WTC11 (cell line): ENCODE results near the gene FHIT.

Experiments
- CREM ChIP-seq: sonication (generic); formaldehyde crosslinking; IDR thresholded peaks from 2 replicates; pipeline ENCODE4 v1.8.1; 2022; ENCODE audit warnings: mild to moderate bottlenecking, missing genetic modification reagents, moderate library complexity
- EMX1 ChIP-seq: fragments of 250-450 bp; sonication (Bioruptor Pico); IDR thresholded peaks from 2 replicates; pipeline ENCODE4 v1.8.0; 2021; ENCODE audit warnings: mild to moderate bottlenecking
- FOXJ3 ChIP-seq: sonication (generic); formaldehyde crosslinking; IDR thresholded peaks from 2 replicates; pipeline ENCODE4 v1.9.0; 2021; ENCODE audit warnings: missing genetic modification reagents, mild to moderate bottlenecking, borderline replicate concordance
- HMGA2 ChIP-seq: fragments of 250-450 bp; sonication (Bioruptor Pico); IDR thresholded peaks from 2 replicates; pipeline ENCODE4 v1.4.0; 2021; ENCODE audit warnings: mild to moderate bottlenecking, moderate library complexity
- SP1 ChIP-seq: sonication (generic); formaldehyde crosslinking; conservative IDR thresholded peaks from 2 replicates; pipeline ENCODE4 v1.8.1; 2022; ENCODE audit warnings: missing genetic modification reagents
- TCF7 ChIP-seq: sonication (generic); formaldehyde crosslinking; IDR thresholded peaks from 2 replicates; pipeline ENCODE4 v1.8.0; 2022; ENCODE audit warnings: mild to moderate bottlenecking, low read depth, missing genetic modification reagents, moderate library complexity
- TF ChIP-seq, protein P1 (sequence below): fragments of 200-600 bp; IDR thresholded peaks from 2 replicates; pipeline ENCODE4 v1.8.0; 2022; ENCODE audit warnings: antibody characterized with exemption
- TF ChIP-seq, protein P2 (sequence below): sonication (generic); formaldehyde crosslinking; IDR thresholded peaks from 2 replicates; pipeline ENCODE4 v1.8.1; 2022; ENCODE audit warnings: mild to moderate bottlenecking, moderate library complexity, missing genetic modification reagents
- TF ChIP-seq, protein P3 (sequence below): sonication (generic); formaldehyde crosslinking; conservative IDR thresholded peaks from 2 replicates; pipeline ENCODE4 v1.8.1; 2023; ENCODE audit warnings: mild to moderate bottlenecking, low read depth, missing genetic modification reagents, moderate library complexity
- TF ChIP-seq, protein P4 (sequence below): sonication (generic); formaldehyde crosslinking; IDR thresholded peaks from 2 replicates; pipeline ENCODE4 v1.8.1; 2023; ENCODE audit warnings: mild to moderate bottlenecking, missing genetic modification reagents, borderline replicate concordance
- TF ChIP-seq, protein P5 (sequence below): sonication (generic); formaldehyde crosslinking; IDR thresholded peaks from 2 replicates; pipeline ENCODE4 v1.8.1; 2023; ENCODE audit warnings: mild to moderate bottlenecking, missing genetic modification reagents

DNA sequence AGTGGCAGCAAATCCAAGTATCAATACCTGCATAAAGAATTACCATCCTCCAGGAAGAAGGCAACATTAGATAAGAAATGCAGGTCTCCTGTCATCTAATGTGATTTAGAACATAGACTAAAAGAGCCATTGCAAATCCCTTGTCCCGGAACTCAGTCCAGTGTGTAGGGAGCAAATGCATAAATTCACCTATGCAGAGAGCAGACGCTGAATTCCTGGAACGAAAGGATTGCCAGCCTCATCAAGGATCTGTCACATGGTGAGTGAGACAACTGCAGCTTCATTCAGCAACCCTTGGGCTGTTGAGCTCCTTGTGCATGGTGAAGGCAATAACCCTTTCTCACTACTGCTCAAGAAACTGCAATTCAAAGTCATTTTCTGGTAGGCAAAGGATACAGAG, 1504.7 kb downstream of the FHIT start:
- TF ChIP-seq, protein P1, sequence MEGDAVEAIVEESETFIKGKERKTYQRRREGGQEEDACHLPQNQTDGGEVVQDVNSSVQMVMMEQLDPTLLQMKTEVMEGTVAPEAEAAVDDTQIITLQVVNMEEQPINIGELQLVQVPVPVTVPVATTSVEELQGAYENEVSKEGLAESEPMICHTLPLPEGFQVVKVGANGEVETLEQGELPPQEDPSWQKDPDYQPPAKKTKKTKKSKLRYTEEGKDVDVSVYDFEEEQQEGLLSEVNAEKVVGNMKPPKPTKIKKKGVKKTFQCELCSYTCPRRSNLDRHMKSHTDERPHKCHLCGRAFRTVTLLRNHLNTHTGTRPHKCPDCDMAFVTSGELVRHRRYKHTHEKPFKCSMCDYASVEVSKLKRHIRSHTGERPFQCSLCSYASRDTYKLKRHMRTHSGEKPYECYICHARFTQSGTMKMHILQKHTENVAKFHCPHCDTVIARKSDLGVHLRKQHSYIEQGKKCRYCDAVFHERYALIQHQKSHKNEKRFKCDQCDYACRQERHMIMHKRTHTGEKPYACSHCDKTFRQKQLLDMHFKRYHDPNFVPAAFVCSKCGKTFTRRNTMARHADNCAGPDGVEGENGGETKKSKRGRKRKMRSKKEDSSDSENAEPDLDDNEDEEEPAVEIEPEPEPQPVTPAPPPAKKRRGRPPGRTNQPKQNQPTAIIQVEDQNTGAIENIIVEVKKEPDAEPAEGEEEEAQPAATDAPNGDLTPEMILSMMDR, result no peak
- TF ChIP-seq, protein P2, sequence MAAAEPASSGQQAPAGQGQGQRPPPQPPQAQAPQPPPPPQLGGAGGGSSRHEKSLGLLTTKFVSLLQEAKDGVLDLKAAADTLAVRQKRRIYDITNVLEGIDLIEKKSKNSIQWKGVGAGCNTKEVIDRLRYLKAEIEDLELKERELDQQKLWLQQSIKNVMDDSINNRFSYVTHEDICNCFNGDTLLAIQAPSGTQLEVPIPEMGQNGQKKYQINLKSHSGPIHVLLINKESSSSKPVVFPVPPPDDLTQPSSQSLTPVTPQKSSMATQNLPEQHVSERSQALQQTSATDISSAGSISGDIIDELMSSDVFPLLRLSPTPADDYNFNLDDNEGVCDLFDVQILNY (CRISPR knock-in tag), result no peak
- TF ChIP-seq TCF7, result no peak
- TF ChIP-seq, protein P3, sequence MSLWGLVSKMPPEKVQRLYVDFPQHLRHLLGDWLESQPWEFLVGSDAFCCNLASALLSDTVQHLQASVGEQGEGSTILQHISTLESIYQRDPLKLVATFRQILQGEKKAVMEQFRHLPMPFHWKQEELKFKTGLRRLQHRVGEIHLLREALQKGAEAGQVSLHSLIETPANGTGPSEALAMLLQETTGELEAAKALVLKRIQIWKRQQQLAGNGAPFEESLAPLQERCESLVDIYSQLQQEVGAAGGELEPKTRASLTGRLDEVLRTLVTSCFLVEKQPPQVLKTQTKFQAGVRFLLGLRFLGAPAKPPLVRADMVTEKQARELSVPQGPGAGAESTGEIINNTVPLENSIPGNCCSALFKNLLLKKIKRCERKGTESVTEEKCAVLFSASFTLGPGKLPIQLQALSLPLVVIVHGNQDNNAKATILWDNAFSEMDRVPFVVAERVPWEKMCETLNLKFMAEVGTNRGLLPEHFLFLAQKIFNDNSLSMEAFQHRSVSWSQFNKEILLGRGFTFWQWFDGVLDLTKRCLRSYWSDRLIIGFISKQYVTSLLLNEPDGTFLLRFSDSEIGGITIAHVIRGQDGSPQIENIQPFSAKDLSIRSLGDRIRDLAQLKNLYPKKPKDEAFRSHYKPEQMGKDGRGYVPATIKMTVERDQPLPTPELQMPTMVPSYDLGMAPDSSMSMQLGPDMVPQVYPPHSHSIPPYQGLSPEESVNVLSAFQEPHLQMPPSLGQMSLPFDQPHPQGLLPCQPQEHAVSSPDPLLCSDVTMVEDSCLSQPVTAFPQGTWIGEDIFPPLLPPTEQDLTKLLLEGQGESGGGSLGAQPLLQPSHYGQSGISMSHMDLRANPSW (CRISPR knock-in tag), result no peak
- no peak for TF ChIP-seq CREM (CRISPR knock-in tag)
- TF ChIP-seq, protein P4, sequence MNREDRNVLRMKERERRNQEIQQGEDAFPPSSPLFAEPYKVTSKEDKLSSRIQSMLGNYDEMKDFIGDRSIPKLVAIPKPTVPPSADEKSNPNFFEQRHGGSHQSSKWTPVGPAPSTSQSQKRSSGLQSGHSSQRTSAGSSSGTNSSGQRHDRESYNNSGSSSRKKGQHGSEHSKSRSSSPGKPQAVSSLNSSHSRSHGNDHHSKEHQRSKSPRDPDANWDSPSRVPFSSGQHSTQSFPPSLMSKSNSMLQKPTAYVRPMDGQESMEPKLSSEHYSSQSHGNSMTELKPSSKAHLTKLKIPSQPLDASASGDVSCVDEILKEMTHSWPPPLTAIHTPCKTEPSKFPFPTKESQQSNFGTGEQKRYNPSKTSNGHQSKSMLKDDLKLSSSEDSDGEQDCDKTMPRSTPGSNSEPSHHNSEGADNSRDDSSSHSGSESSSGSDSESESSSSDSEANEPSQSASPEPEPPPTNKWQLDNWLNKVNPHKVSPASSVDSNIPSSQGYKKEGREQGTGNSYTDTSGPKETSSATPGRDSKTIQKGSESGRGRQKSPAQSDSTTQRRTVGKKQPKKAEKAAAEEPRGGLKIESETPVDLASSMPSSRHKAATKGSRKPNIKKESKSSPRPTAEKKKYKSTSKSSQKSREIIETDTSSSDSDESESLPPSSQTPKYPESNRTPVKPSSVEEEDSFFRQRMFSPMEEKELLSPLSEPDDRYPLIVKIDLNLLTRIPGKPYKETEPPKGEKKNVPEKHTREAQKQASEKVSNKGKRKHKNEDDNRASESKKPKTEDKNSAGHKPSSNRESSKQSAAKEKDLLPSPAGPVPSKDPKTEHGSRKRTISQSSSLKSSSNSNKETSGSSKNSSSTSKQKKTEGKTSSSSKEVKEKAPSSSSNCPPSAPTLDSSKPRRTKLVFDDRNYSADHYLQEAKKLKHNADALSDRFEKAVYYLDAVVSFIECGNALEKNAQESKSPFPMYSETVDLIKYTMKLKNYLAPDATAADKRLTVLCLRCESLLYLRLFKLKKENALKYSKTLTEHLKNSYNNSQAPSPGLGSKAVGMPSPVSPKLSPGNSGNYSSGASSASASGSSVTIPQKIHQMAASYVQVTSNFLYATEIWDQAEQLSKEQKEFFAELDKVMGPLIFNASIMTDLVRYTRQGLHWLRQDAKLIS (CRISPR knock-in tag), result no peak
- no peak for TF ChIP-seq FOXJ3 (CRISPR knock-in tag)
- no peak for TF ChIP-seq SP1 (CRISPR knock-in tag)
- no peak for TF ChIP-seq EMX1
- TF ChIP-seq HMGA2 (CRISPR knock-in tag), result no peak
- TF ChIP-seq, protein P5, sequence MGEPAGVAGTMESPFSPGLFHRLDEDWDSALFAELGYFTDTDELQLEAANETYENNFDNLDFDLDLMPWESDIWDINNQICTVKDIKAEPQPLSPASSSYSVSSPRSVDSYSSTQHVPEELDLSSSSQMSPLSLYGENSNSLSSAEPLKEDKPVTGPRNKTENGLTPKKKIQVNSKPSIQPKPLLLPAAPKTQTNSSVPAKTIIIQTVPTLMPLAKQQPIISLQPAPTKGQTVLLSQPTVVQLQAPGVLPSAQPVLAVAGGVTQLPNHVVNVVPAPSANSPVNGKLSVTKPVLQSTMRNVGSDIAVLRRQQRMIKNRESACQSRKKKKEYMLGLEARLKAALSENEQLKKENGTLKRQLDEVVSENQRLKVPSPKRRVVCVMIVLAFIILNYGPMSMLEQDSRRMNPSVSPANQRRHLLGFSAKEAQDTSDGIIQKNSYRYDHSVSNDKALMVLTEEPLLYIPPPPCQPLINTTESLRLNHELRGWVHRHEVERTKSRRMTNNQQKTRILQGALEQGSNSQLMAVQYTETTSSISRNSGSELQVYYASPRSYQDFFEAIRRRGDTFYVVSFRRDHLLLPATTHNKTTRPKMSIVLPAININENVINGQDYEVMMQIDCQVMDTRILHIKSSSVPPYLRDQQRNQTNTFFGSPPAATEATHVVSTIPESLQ (CRISPR knock-in tag), result no peak
